Mesenchymal stem cell (in vitro differentiated cells and primary cell): ENCODE measurements around the gene ABO.
A peak's percentile ranks its signal among the peaks of the same experiment; 100 is the strongest.
"Not testable (repeated sequence)": the region's sequence is repeated elsewhere in the genome, so short reads cannot be mapped to it uniquely, and the experiment has no call there.

ENCODE experiments used
- DNase-seq: peaks from one replicate; pipeline ENCODE4 v3.0.0-alpha.2; 2013
- H2AFZ ChIP-seq: one replicate; pipeline ENCODE4 v1.6.1; 2013; ENCODE audit warnings: low read depth, mild to moderate bottlenecking, control low read depth, inconsistent platforms, low read length, moderate library complexity
- H2AK5ac ChIP-seq: 2 replicates; pipeline ENCODE4 v1.6.1; 2013; ENCODE audit warnings: low read length, moderate library complexity, mild to moderate bottlenecking, inconsistent platforms; ENCODE audit not compliant: severe bottlenecking
- H2BK120ac ChIP-seq: one replicate; pipeline ENCODE4 v1.6.1; 2013; ENCODE audit warnings: low read depth, mild to moderate bottlenecking, inconsistent platforms, low read length, moderate library complexity
- H2BK12ac ChIP-seq, 2 experiments: one replicate each; pipeline ENCODE4 v1.6.1; 2013; ENCODE audit warnings: inconsistent platforms in 2 of 2, low read length in 2 of 2, mild to moderate bottlenecking in 2 of 2, moderate library complexity in 2 of 2, control low read depth in 1 of 2
- H2BK15ac ChIP-seq: one replicate; pipeline ENCODE4 v1.6.1; 2013; ENCODE audit warnings: mild to moderate bottlenecking, low read depth, inconsistent platforms; ENCODE audit not compliant: poor library complexity, severe bottlenecking
- H2BK5ac ChIP-seq: 2 replicates; pipeline ENCODE4 v1.6.1; 2013; ENCODE audit warnings: low read depth, mild to moderate bottlenecking, low read length, control low read depth, inconsistent platforms; ENCODE audit not compliant: poor library complexity, severe bottlenecking
- H3K14ac ChIP-seq, 2 experiments: one replicate each; pipeline ENCODE4 v1.6.1; 2013; ENCODE audit warnings: inconsistent platforms in 2 of 2, low read length in 2 of 2, control low read depth in 1 of 2, mild to moderate bottlenecking in 1 of 2, moderate library complexity in 1 of 2
- H3K18ac ChIP-seq, 2 experiments: one replicate each; pipeline ENCODE4 v1.6.1; 2013; ENCODE audit warnings: inconsistent platforms in 2 of 2, low read length in 2 of 2, control low read depth in 1 of 2, low read depth in 1 of 2, mild to moderate bottlenecking in 1 of 2
- H3K23ac ChIP-seq, 2 experiments: one replicate each; pipeline ENCODE4 v1.6.1; 2013; ENCODE audit warnings: inconsistent platforms in 2 of 2, low read length in 2 of 2, mild to moderate bottlenecking in 2 of 2, moderate library complexity in 2 of 2, control low read depth in 1 of 2
- H3K27ac ChIP-seq: 2 replicates; pipeline ENCODE4 v1.5.1; 2013; ENCODE audit warnings: mild to moderate bottlenecking, moderate library complexity, low read length, control low read depth, inconsistent platforms; ENCODE audit not compliant: poor library complexity, severe bottlenecking
- H3K27me3 ChIP-seq, 2 experiments: 2 replicates each; pipeline versions ENCODE4 v1.6.1 to v1.7.0; 2013; ENCODE audit warnings: low read length in 2 of 2, mild to moderate bottlenecking in 2 of 2, moderate library complexity in 2 of 2, control low read depth in 1 of 2, inconsistent platforms in 1 of 2; ENCODE audit not compliant: control insufficient read depth in 1 of 2, insufficient read depth in 1 of 2
- H3K36me3 ChIP-seq, 2 experiments: 2 replicates each; pipeline versions ENCODE4 v1.6.1 to v1.7.0; 2013; ENCODE audit warnings: low read length in 2 of 2, control low read depth in 1 of 2, inconsistent platforms in 1 of 2, low read depth in 1 of 2, mild to moderate bottlenecking in 1 of 2; ENCODE audit not compliant: insufficient read depth in 2 of 2, control insufficient read depth in 1 of 2
- H3K4ac ChIP-seq, 2 experiments: one replicate each; pipeline ENCODE4 v1.6.1; 2013; ENCODE audit warnings: inconsistent platforms in 2 of 2, low read length in 2 of 2, mild to moderate bottlenecking in 2 of 2, moderate library complexity in 2 of 2, control low read depth in 1 of 2, low read depth in 1 of 2
- H3K4me1 ChIP-seq: 2 replicates; pipeline ENCODE4 v1.6.1; 2013; ENCODE audit warnings: low read depth, low read length, control low read depth; ENCODE audit not compliant: control insufficient read depth, insufficient read depth
- H3K4me2 ChIP-seq: 2 replicates; pipeline ENCODE4 v1.6.1; 2013; ENCODE audit warnings: low read length, mild to moderate bottlenecking, inconsistent platforms; ENCODE audit not compliant: poor library complexity, severe bottlenecking
- H3K4me3 ChIP-seq, 2 experiments: 2 replicates each; pipeline versions ENCODE4 v1.5.1 to v1.7.0; 2013; ENCODE audit warnings: low read length in 2 of 2, mild to moderate bottlenecking in 2 of 2, control low read depth in 1 of 2, low read depth in 1 of 2; ENCODE audit not compliant: insufficient read depth in 1 of 2
- H3K79me1 ChIP-seq: replicated peaks from 2 replicates; pipeline ENCODE4 v1.6.1; 2013; ENCODE audit warnings: mild to moderate bottlenecking, control low read depth, low read length, inconsistent platforms; ENCODE audit not compliant: poor library complexity, severe bottlenecking
- H3K9ac ChIP-seq: 2 replicates; pipeline ENCODE4 v1.7.0; 2013; ENCODE audit warnings: mild to moderate bottlenecking, low read length, moderate library complexity
- H3K9me3 ChIP-seq: 2 replicates; pipeline ENCODE4 v1.7.0; 2013; ENCODE audit warnings: mild to moderate bottlenecking, low read length; ENCODE audit not compliant: control insufficient read depth
- H4K8ac ChIP-seq: one replicate; pipeline ENCODE4 v1.6.1; 2013; ENCODE audit warnings: inconsistent platforms, mild to moderate bottlenecking, low read length, moderate library complexity
- H4K91ac ChIP-seq: one replicate; pipeline ENCODE4 v1.6.1; 2013; ENCODE audit warnings: mild to moderate bottlenecking, low read length, inconsistent platforms
- WGBS: methylation state at CpG from one replicate; pipeline ENCODE4 v1.1.7; 2013; ENCODE audit warnings: mixed read lengths; 5-methylcytosine and 5-hydroxymethylcytosine counted together

Gene ABO

GRCh38 chr9:133221994-133222393 lies 53.0 kb downstream of the ABO start:
- not testable (repeated sequence) for H2BK120ac ChIP-seq, H3K4me3 ChIP-seq, DNase-seq, H3K18ac ChIP-seq, H3K23ac ChIP-seq, H3K4me1 ChIP-seq, H2AFZ ChIP-seq, H2BK5ac ChIP-seq, H2BK12ac ChIP-seq, H3K36me3 ChIP-seq, H4K91ac ChIP-seq, H3K27ac ChIP-seq, H3K14ac ChIP-seq, H3K4me2 ChIP-seq, H2BK15ac ChIP-seq, H4K8ac ChIP-seq, H2AK5ac ChIP-seq, H3K9ac ChIP-seq, H3K79me1 ChIP-seq, H3K4ac ChIP-seq, H3K9me3 ChIP-seq
- peaks cover 37 to 59% of the 10 kb centered on the region in 2 experiments for H3K27me3 ChIP-seq
- WGBS = 81% methylated on average over 12 of the region's 12 CpGs

DNA sequence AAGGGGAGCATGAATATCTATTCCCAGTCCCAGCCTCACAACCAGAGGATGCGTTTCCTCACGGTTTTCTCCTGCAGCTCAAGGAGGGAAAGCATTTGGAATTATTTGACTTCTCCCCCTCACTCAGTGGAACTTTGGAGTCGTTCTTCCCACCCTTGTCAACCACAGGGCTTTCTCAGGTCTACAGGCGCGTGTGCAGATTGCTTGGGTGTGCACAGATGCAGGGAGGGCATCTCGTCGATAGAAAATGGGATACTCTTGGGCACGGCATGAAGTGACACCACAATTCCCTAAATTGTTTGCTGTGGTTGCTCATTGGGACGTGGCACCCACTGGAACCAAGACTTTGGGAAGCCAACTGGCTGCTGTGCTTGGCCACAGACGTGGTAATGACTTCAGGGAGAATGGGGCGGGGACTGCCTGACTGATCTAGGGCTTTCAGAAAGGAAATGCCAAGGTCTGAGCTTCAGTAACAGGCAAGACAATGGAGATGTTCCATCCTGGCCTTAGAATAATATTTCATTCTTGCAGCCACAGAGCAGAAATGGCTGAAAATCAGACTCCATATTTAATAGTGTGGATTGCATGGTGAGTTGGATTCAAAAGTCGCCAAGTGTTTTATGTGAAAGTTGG lies 53.7 kb downstream of the ABO start:
- Histone ChIP-seq H2BK5ac (no peak overlapping the region), H3K4me2 (no peak overlapping the region), H3K9me3 (no peaks in the 10 kb centered on the region), H2AFZ (no peak overlapping the region), H3K4me1 (no peaks in the 10 kb centered on the region), H3K9ac (no peak overlapping the region), H3K27ac (no peak overlapping the region), H3K4ac (no peak overlapping the region), H4K8ac (no peak overlapping the region), H3K14ac (no peak overlapping the region), H3K79me1 (no peaks in the 10 kb centered on the region), H2BK15ac (no peak overlapping the region), H3K27me3 (peaks cover 37 to 61% of the 10 kb centered on the region in 2 experiments), H3K23ac (no peak overlapping the region), H4K91ac (no peak overlapping the region), H2AK5ac (no peak overlapping the region), H3K4me3 (no peak overlapping the region), H3K36me3 (no peaks in the 10 kb centered on the region), H2BK12ac (no peak overlapping the region), H2BK120ac (no peak overlapping the region), H3K18ac (no peak overlapping the region)
- 75% methylated on average over 11 of the region's 12 CpGs for WGBS
- no peak for DNase-seq

DNA sequence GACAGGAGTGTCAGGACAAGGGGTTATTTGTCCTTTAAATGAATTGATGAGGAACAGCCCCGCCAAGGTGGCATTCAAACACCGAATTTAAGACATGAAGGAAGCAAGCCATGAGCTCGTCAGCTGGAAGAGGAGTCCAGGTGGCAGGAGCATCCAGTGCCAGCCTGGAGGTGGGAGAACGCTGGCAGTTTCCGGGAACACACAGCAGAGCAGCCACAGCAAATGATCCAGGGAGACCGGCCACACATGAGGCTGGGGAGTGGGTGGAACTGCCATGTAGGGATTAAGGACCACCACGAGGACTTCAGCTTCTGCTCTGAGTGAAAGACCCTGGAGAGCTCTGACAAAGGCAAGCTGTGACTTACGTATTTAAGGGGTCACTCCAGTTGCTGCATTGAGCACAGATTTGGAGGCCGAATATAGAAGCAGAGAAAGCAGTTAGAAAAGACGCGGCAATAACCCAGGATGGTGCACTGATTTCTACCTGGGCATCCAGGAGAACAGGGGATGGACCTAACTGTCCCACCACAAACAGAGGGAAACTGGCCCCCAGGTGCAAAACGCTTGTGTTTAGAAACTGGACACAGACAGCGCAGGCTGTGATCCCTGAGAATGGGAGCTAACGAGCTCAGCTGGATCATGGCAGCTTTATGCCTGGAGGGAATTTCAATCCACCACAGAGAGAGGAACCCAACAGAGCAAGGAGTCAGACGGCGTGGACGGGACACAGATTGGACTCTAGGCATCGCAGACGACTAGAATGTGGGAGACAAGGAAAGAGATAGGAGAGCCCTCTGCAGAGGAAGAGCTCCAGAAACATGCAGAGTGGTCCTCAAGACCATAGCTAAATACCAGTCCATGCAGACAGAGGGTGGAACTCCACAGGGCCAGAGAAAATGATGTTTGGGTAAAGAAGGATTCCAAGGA lies 56.7 kb downstream of the ABO start:
- H3K27me3 ChIP-seq = peaks cover 20 to 44% of the 10 kb centered on the region in 2 experiments
- not testable (repeated sequence) for H3K9ac ChIP-seq, H3K4ac ChIP-seq, H3K9me3 ChIP-seq, H3K18ac ChIP-seq, DNase-seq, H2BK5ac ChIP-seq, H4K91ac ChIP-seq, H2BK15ac ChIP-seq, H3K4me1 ChIP-seq, H2BK120ac ChIP-seq, H3K27ac ChIP-seq, H3K4me3 ChIP-seq, H3K4me2 ChIP-seq, H2AK5ac ChIP-seq, H2AFZ ChIP-seq, H3K36me3 ChIP-seq, H3K23ac ChIP-seq, H4K8ac ChIP-seq, H2BK12ac ChIP-seq, H3K14ac ChIP-seq, H3K79me1 ChIP-seq
- 79% methylated on average over 18 of the region's 19 CpGs for WGBS

DNA sequence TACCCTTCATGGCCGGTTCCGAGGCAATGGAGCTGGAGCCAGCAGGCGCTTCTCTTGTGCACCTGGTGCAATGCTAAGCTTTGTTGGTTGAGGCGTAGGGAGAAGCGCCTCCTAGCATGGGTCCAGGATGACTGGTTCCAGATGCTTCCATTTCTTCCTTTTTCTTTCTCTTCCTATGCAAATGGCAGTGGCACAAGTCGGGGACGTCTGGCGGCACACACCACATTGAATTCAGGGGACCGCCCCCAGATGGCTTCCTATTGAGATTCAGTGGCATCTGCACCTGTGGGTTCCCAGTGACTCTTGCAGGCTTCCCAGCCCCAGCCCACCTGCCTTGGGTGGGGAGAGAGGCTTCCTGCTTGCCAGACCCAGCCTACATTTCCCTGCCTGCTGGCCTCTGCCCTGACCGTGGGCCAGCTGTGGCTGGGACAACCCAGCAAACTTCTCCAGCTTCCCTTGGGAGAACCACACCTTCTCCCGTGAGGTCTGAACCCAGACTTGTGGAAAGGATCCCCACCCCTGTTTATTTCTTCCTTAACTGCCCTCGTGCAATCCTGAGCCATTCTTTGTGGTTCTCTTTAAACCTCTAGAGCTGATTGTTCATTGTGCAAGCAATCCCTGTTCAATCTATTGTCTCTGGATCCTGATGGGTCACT lies 57.5 kb downstream of the ABO start:
- H3K79me1 ChIP-seq, H2BK15ac ChIP-seq, H3K36me3 ChIP-seq, H2BK120ac ChIP-seq, H2AFZ ChIP-seq, H2BK5ac ChIP-seq, H2AK5ac ChIP-seq, H3K9me3 ChIP-seq, H2BK12ac ChIP-seq, DNase-seq, H3K18ac ChIP-seq, H3K9ac ChIP-seq, H4K91ac ChIP-seq, H3K23ac ChIP-seq, H3K4me2 ChIP-seq, H4K8ac ChIP-seq, H3K4me1 ChIP-seq, H3K4me3 ChIP-seq, H3K4ac ChIP-seq, H3K27ac ChIP-seq: not testable (repeated sequence)
- Histone ChIP-seq H3K27me3 (peaks cover 15 to 45% of the 10 kb centered on the region in 2 experiments), H3K14ac (peak overlapping the region in 1 of 2 experiments; percentile 41)
- WGBS = 83% methylated on average over 10 of the region's 12 CpGs
